Fibroblast of mammary gland (primary cell): Measurements from ENCODE around the gene IGFN1.

Source experiments
- DNase-seq: peaks from one replicate; pipeline ENCODE4 v3.0.0-alpha.2; 2010; ENCODE audit warnings: low read depth
- H3K4me3 ChIP-seq: 2 replicates; pipeline ENCODE4 v1.5.1; 2011; ENCODE audit warnings: low read depth, mild to moderate bottlenecking, low read length, moderate library complexity; ENCODE audit not compliant: control insufficient read depth
- CTCF ChIP-seq: conservative IDR thresholded peaks from 2 replicates; pipeline ENCODE4 v1.5.1; 2011; ENCODE audit warnings: low read depth, low read length, inconsistent platforms; ENCODE audit not compliant: control insufficient read depth, insufficient read depth

Gene IGFN1

GRCh38 chr1:201264072-201264471, 73.4 kb downstream of the IGFN1 start:
- no peak overlapping the region for H3K4me3 ChIP-seq
- DNase-seq = no peak
- no peak for TF ChIP-seq CTCF

DNA sequence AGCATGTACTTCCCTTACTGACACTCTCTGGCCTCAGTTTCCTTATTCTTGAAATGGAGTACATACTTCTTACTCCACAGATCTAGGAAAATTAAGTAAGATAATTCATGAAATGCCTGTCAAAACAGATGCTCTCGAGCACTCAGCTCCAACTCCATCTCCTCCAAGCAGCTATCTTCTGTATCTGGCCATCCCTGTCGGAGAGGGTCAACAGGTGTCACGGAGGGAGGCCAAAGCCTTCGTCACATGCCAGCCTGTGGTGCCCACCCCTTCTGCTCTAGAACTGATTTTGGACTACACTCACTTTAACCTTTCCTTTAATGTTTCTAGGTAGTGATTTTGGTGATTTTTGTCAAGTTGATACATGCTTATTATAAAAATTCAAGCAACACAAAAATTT, 73.9 kb downstream of the IGFN1 start:
- no peak for DNase-seq
- TF ChIP-seq CTCF = no peak
- no peak overlapping the region for H3K4me3 ChIP-seq

- no peak overlapping the region for H3K4me3 ChIP-seq
- no peak for TF ChIP-seq CTCF
- DNase-seq = peak; percentile 35
Measured at GRCh38 chr1:201265756-201266155, 75.1 kb downstream of the IGFN1 start.

- TF ChIP-seq CTCF = no peak
- no peak overlapping the region for H3K4me3 ChIP-seq
- no peak for DNase-seq
Measured at GRCh38 chr1:201266276-201266675, 75.7 kb downstream of the IGFN1 start.

GRCh38 chr1:201266774-201267173, 76.2 kb downstream of the IGFN1 start:
- no peak overlapping the region for H3K4me3 ChIP-seq
- no peak for TF ChIP-seq CTCF
- peak; percentile 92 for DNase-seq

DNA sequence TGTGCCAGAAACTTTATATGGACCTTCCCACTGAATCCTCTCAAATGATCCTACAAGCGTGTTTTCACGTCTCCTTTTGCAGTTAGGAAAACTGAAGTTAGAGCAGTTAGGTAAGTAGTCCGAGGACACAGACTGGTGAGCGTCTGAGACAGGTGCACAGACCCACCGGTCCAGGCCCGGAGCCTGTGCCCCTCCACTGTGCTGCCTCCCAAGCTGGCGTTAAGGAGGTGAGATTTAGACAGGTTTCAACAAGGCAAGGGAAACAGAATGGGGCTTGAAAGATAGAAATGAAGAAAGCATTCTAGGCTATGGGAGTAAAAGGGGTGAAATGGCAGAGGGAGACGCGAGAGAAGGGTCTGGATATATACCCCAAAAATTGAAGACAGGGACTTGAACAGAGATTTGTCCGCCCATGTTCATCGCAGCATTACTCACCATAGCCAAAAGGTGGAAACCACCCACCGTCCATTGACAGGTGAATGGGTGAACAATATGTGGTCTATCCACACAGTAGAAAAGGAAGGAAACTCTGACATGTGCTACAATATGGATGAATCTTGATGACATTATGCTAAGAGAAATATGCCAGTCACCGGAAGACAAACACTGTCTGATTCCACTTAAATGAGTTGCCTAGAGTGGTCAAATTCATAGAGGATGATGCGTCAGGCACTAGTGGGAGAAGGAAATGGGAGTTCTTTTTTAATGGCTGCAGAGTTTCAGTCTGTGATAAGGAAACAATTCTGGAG, 77.0 kb downstream of the IGFN1 start:
- TF ChIP-seq CTCF = no peak
- no peak overlapping the region for H3K4me3 ChIP-seq
- peak; percentile 79 for DNase-seq
